ENCODE data around the gene ENOX2.

ENOX2 gene

DNA sequence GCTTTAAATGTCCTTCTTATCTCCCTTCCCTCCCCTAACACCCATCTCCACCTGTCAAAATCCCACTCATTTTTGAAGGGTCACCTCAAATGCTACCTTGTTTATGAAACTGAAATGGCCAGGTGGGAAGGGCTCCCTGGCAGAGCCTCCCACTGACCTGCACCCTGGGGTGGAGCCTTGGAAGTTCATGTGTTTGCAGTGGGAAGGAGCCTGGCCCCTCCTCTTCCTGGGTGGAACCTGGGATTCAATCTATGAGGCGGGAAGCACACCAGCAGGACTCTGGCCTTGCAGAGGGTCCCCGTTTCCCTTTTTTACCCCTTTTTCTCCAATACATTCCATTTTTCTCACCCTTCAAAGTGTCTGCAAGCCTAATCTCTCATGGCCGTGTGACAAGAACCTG lies 197.4 kb downstream of the ENOX2 start:
- Histone ChIP-seq H3K4me1 (ENCODE audit: control insufficient read depth, low read length) (no peaks in the 10 kb centered on the region), H3K27ac (ENCODE audit: low read depth, low read length) (no peak overlapping the region), H3K9me3 (ENCODE audit: control insufficient read depth, insufficient read depth, low read length) (no peaks in the 10 kb centered on the region), H3K9me2 (replicated peaks; ENCODE audit: control insufficient read depth, low read length) (no peaks in the 10 kb centered on the region), H3K36me3 (ENCODE audit: control insufficient read depth, low read length) (no peaks in the 10 kb centered on the region), H3K27me3 (ENCODE audit: control insufficient read depth, low read length) (no peaks in the 10 kb centered on the region), H3K4me2 (ENCODE audit: low read length) (no peak overlapping the region), H3F3A (ENCODE audit: control insufficient read depth, insufficient read depth) (no peaks in the 10 kb centered on the region), H4K20me1 (ENCODE audit: control insufficient read depth, insufficient read depth, low read depth, low read length) (no peaks in the 10 kb centered on the region), H3K79me2 (ENCODE audit: control insufficient read depth, low read length) (no peaks in the 10 kb centered on the region), H3K4me3 (ENCODE audit: low read length) (no peak overlapping the region)
- no peak for TF ChIP-seq EZH2phosphoT487 (IDR thresholded peaks at IDR 0.05; ENCODE audit: borderline replicate concordance, low read length)
- TF ChIP-seq, protein P1, sequence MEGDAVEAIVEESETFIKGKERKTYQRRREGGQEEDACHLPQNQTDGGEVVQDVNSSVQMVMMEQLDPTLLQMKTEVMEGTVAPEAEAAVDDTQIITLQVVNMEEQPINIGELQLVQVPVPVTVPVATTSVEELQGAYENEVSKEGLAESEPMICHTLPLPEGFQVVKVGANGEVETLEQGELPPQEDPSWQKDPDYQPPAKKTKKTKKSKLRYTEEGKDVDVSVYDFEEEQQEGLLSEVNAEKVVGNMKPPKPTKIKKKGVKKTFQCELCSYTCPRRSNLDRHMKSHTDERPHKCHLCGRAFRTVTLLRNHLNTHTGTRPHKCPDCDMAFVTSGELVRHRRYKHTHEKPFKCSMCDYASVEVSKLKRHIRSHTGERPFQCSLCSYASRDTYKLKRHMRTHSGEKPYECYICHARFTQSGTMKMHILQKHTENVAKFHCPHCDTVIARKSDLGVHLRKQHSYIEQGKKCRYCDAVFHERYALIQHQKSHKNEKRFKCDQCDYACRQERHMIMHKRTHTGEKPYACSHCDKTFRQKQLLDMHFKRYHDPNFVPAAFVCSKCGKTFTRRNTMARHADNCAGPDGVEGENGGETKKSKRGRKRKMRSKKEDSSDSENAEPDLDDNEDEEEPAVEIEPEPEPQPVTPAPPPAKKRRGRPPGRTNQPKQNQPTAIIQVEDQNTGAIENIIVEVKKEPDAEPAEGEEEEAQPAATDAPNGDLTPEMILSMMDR (IDR thresholded peaks at IDR 0.05; ENCODE audit: low read depth, low read length, poor library complexity, severe bottlenecking), result no peak

DNA sequence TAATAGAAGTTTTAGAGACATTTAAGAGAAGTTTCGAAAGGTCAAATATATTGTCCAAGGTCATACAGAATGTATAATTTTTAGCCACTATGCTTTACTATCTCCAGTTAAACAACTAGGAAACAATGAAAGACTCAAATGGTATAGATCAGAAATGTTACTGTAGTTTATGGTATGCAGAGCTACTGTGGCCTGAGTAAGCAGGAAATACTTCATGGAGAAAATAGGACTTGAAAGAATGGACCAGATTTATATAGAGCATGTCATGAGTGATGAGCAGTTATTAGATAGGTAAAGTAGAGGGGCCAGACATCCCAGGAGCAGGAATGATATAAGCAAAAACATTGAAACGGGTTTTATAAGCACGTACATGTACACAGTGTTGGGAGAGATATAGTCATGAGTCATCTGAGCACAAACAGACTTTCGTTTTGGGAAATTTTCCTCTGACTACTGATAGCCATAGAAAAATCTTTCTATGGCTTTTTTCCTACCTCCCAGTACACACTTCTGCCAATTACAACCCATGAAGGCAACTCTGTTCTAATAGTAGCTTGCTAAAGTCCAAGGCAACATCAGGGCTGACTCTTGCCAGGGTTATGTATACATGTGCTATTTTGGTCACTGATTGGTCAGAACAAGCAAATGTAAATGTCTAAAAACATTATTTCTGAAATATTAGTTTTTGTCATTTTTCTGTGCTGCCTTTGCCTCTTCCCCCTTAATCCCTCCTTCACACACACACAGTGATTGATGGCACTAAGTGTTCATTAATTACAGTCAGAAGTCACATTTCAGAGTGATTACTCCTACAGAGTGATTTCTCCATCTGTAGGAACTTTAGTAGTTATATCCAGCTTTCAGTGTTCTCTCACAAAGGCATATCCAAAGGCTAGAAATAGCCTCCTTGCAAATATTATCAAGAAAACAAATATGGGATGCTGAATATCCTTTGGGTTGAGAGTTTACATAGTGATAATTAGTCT lies 198.7 kb downstream of the ENOX2 start:
- H3K9me3 ChIP-seq (ENCODE audit: control insufficient read depth, insufficient read depth, low read length), result no peaks in the 10 kb centered on the region

DNA sequence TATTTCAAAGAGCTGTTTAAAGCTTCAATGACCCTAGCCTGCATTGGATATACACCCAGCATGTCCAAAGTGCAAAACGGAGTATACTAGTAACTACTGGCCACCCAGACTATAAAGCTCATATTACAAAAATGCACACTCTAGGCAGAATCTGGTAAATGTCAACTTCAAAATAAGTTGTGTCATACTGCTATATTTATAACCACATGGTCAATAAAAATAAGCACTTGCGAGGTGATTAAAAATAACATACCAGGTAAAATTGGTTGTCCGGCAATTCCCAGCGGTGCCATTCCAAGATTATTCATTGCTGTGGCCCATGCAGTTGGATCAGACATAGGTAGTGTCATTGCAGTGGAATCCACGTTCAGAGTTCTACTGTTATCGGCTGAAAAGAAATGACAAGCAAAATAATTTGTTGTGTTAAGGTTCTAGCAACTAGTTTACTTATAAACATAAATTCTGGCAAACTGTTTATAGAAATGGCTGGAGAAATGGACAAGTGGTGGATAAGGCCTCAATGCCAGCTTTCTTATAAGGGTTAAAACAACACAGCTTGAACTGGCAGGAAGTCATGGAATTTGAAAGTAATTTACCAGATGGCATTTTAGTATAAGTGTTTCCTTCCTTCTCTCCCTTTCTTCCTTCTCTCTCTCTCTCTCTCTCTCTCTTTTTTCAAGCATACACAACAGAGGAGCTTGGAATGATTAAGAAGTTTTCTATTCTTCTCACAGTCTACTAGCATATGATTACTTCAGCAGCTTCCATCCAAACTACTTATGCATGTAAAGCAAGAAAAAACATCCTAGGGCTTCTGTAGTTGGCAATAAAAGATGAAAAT lies 199.9 kb downstream of the ENOX2 start:
- no peak overlapping the region for H3K4me2 ChIP-seq (ENCODE audit: low read length)
- no peaks in the 10 kb centered on the region for H4K20me1 ChIP-seq (ENCODE audit: control insufficient read depth, insufficient read depth, low read depth, low read length)
- H3K27ac ChIP-seq (ENCODE audit: low read depth, low read length), result no peak overlapping the region
- no peak overlapping the region for H3K4me3 ChIP-seq (ENCODE audit: low read length)
- H3K9me3 ChIP-seq (ENCODE audit: control insufficient read depth, insufficient read depth, low read length), result no peaks in the 10 kb centered on the region
- H3K27me3 ChIP-seq (ENCODE audit: control insufficient read depth, low read length), result no peaks in the 10 kb centered on the region
- no peaks in the 10 kb centered on the region for H3K4me1 ChIP-seq (ENCODE audit: control insufficient read depth, low read length)
- TF ChIP-seq EZH2phosphoT487 (IDR thresholded peaks at IDR 0.05; ENCODE audit: borderline replicate concordance, low read length), result no peak
- TF ChIP-seq, protein P1 (IDR thresholded peaks at IDR 0.05; ENCODE audit: low read depth, low read length, poor library complexity, severe bottlenecking), result no peak
- no peaks in the 10 kb centered on the region for H3K79me2 ChIP-seq (ENCODE audit: control insufficient read depth, low read length)
- no peaks in the 10 kb centered on the region for H3K9me2 ChIP-seq (replicated peaks; ENCODE audit: control insufficient read depth, low read length)
- no peaks in the 10 kb centered on the region for H3K36me3 ChIP-seq (ENCODE audit: control insufficient read depth, low read length)
- no peaks in the 10 kb centered on the region for H3F3A ChIP-seq (ENCODE audit: control insufficient read depth, insufficient read depth)

More for the DNA sequence above, 198.7 kb downstream of the ENOX2 start:
- no peaks in the 10 kb centered on the region for H4K20me1 ChIP-seq (ENCODE audit: control insufficient read depth, insufficient read depth, low read depth, low read length)
- H3K27me3 ChIP-seq (ENCODE audit: control insufficient read depth, low read length), result no peaks in the 10 kb centered on the region
- H3K9me2 ChIP-seq (replicated peaks; ENCODE audit: control insufficient read depth, low read length), result no peaks in the 10 kb centered on the region
- no peaks in the 10 kb centered on the region for H3F3A ChIP-seq (ENCODE audit: control insufficient read depth, insufficient read depth)
- no peaks in the 10 kb centered on the region for H3K36me3 ChIP-seq (ENCODE audit: control insufficient read depth, low read length)
- no peak overlapping the region for H3K27ac ChIP-seq (ENCODE audit: low read depth, low read length)
- H3K4me2 ChIP-seq (ENCODE audit: low read length), result no peak overlapping the region
- no peaks in the 10 kb centered on the region for H3K4me1 ChIP-seq (ENCODE audit: control insufficient read depth, low read length)
- H3K79me2 ChIP-seq (ENCODE audit: control insufficient read depth, low read length), result no peaks in the 10 kb centered on the region
- TF ChIP-seq, protein P1 (IDR thresholded peaks at IDR 0.05; ENCODE audit: low read depth, low read length, poor library complexity, severe bottlenecking), result no peak
- no peak for TF ChIP-seq EZH2phosphoT487 (IDR thresholded peaks at IDR 0.05; ENCODE audit: borderline replicate concordance, low read length)
- no peak overlapping the region for H3K4me3 ChIP-seq (ENCODE audit: low read length)
